ENCODE data around the gene DNAAF5.

DNAAF5 gene

GRCh38 chr7:815284-816216, 89.1 kb downstream of the DNAAF5 start:
- no peak for DNase-seq (ENCODE audit: low read depth)

GRCh38 chr7:816300-816750, 89.8 kb downstream of the DNAAF5 start:
- peak; percentile 86 for DNase-seq (ENCODE audit: low read depth)

- no peak for DNase-seq (ENCODE audit: low read depth)
Observed at GRCh38 chr7:816751-817671, 90.5 kb downstream of the DNAAF5 start.

GRCh38 chr7:818031-818699, 91.7 kb downstream of the DNAAF5 start:
- DNase-seq (ENCODE audit: low read depth) = no peak

DNA sequence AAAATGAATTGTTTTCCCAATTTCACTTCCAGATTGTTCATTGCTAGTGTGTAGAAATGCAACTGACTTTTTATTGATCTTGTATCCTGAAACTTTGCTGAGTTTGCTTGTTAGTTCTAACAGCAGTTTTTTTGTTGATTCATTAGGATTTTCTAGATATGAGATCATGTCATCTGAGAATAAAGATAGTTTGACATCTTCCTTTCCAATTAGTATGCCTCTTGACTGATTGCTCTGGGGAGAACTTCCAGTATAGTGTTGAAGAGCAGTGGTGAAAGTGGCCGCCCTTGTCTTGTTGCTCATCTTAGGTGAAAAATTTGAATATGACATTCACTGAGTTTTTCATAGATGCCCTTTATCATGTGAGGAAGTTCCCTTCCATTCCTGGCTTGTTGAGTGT, 93.8 kb downstream of the DNAAF5 start:
- DNase-seq (ENCODE audit: low read depth) = no peak

GRCh38 chr7:821688-822087, 95.2 kb downstream of the DNAAF5 start:
- no peak for DNase-seq (ENCODE audit: low read depth)

DNA sequence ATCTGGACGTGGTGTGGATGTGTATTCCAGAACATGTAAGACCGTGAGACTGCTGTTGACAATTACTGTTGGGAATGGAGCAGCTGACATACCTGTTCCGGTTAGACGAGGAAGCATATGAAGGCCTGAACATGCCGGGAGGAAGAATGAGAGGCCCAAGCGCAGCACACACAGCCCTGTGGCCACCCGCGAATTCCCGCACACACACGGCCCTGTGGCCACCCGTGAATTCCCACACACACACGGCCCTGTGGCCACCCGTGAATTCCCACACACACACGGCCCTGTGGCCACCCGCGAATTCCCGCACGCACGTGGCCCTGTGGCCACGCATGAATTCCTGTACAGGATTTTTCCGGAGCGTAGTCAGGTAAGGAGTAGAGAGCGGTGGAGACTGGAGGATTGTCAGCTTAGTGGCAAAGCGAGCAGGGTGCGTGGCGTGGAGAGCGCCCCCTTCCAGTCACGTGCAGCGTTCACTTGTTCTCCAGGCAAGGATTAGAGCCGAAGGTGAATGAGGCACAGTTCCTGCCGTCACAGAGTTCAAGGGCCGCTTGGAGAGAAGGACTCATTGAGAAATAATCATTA, 96.3 kb downstream of the DNAAF5 start:
- no peak for DNase-seq (ENCODE audit: low read depth)

DNA sequence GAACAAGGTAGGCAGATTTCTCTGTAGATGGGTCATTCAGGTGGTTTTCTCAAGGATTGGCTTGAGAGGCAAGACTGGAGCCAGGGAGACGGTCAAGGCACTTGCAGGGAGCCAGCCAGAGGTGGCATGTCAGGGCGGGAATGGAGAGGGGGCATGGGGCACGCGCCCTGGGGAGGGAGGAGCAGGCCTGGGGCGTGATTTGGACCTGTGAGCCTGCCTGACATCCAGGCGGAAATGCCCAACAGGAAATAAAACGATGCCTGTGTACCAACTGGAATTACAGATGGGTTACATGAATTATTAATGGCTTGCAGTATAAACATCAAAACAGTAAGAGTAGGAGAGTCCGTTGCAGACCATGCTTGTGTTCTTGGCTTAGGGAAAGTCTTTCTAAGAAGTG, 97.2 kb downstream of the DNAAF5 start:
- DNase-seq (ENCODE audit: low read depth) = no peak

GRCh38 chr7:824081-824480, 97.6 kb downstream of the DNAAF5 start:
- no peak for DNase-seq (ENCODE audit: low read depth)

GRCh38 chr7:824664-825063, 98.2 kb downstream of the DNAAF5 start:
- no peak for DNase-seq (ENCODE audit: low read depth)

GRCh38 chr7:825386-825785, 98.9 kb downstream of the DNAAF5 start:
- no peak for DNase-seq (ENCODE audit: low read depth)

GRCh38 chr7:826230-826917, 99.9 kb downstream of the DNAAF5 start:
- DNase-seq (ENCODE audit: low read depth) = no peak

- DNase-seq (ENCODE audit: low read depth) = no peak
Observed at GRCh38 chr7:828793-829561, 102.5 kb downstream of the DNAAF5 start.

DNA sequence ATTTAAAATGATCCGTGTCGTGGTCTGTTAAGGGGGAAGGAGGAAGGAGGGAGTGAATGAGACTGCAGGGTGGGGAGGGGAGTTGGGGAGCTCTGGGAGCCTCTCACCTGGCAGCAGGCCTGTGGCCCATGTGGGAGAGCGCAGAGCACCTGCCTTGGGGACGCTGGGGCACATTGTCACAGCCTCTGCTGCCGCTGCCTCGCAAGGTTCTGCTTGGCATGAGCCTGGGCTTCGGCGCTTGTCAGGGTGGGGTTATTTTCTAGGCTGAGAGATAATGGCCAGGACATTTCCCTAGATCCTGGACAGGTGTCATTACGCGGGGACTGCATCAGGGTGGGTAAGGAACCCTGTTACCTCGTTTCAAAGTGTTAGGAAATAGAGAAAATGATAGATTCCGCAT, 103.6 kb downstream of the DNAAF5 start:
- DNase-seq (ENCODE audit: low read depth) = no peak

DNA sequence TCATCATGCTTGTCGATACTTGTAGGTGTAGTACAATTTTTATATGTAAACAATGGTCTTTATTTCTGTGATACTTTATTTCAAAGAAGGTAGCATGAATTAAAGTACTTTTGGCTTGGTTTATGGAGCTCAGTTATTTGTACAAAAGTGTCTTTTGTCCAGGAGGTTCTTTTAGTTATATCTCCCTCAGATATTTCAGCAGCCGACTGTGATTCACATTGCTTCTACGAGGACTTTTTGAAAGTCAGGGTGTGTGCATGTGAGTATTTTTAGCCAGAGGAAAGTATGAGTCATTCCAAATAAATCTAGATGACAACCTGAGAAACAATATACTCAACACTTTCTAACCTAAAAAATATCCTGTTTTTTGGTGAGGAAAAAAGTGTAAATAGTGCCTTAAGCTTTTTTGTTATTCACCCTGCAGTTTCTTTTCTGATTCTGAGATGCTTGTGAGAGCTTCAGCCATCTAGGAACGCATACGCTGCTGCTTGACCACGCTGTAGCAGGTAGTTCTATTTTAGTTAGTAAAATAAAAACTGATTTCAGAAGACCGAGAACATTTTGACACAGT, 105.2 kb downstream of the DNAAF5 start:
- no peak for DNase-seq (ENCODE audit: low read depth)

GRCh38 chr7:832167-832967, 105.9 kb downstream of the DNAAF5 start, which contains the start of gene SUN1:
SUN1 (plus strand) TSS chr7:832476; CDS start chr7:832525, 49 bp downstream.
- no peak for DNase-seq (ENCODE audit: low read depth)

DNA sequence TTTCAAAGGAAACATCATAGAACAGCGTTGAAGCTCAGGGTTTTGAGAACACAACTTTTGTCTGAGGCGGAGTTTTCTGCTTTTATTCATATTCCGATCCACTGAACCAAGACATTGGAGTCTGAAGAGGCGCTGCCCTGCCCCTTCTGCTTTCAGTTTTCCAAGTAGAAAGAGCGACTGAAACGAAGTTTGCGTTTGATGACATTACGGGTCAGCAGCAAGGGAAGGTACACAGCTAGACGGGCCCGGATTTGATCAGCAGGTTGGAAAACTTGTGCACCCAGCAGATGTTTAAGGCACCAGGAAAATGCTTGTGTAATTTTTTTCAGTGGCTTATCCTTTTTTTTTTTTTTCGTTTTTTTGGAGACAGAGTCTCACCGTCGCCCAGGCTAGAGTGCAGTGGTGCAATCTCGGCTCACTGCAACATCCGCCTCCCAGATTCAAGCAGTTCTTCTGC, 106.5 kb downstream of the DNAAF5 start:
- no peak for DNase-seq (ENCODE audit: low read depth)

DNA sequence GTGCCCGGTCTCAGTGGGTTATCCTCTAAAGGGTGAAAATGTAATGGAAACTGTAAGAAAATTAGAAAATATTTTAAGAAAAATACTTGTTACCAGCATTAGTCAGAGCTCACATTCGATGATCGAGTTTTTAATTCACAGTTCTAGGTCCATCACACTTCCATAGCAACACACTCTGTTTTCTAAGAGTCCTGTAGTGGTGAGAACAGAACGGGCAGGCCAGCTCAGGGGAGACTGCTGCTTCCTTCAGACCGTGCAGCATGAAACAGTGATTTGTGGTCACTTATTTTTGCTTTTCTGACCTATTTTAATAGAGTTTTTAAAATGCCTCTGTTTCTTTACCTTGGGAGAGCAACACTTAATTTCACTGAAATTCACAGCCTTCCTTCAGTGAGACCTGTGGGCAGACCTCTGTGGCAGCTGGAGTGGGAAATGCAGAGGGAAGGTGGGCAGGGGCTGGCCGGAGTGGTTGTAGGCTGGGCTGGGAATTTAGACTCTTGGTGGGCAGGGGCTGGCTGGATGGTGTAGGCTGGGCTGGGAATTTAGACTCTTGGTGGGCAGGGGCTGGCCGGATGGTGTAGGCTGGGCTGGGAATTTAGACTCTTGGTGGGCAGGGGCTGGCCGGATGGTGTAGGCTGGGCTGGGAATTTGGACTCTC, 107.2 kb downstream of the DNAAF5 start:
- DNase-seq (ENCODE audit: low read depth) = no peak
